Activated T-cell treated with anti-CD3 and anti-CD28 coated beads for 1 hour (primary cell): ENCODE results near the gene PM20D2.
A peak's percentile ranks its signal among the peaks of the same experiment; 100 is the strongest.
"Not testable (repeated sequence)": the region's sequence is repeated elsewhere in the genome, so short reads cannot be mapped to it uniquely, and the experiment has no call there.

Experiments used
- DNase-seq: peaks from one replicate; pipeline ENCODE4 v3.0.0-alpha.2; 2020; ENCODE audit warnings: low read depth

The PM20D2 gene

DNA sequence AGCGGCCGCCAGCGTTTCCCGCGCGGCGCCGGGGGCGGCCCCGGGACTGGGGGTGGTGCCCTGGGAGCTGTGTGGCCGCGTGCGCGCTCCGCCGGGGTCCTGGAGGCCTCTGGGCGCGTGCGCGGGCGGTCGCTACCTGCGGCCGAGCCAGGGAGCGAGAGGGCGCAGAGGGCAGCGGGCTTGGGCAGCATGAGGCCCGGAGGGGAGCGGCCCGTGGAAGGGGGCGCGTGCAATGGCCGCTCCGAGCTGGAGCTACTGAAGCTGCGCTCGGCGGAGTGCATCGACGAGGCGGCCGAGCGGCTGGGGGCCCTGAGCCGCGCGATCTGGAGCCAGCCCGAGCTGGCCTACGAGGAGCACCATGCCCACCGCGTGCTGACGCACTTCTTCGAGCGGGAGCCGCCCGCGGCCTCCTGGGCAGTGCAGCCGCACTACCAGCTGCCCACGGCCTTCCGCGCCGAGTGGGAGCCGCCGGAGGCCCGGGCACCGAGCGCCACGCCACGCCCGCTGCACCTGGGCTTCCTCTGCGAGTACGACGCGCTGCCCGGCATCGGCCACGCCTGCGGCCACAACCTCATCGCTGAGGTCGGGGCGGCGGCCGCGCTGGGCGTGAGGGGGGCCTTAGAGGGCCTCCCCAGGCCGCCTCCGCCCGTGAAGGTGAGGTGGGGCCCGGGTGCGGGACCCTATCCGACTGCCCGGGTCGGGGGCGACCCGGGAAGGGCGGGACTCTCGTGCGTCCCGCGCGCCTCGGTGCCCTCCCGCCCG lies at the start of gene PM20D2:
Gene PM20D2, plus strand, starts transcription at position 100 of the 762 bp plus-strand sequence. Its CDS starts 90 bp downstream, at position 190.
- peak; percentile 50 for DNase-seq

DNA sequence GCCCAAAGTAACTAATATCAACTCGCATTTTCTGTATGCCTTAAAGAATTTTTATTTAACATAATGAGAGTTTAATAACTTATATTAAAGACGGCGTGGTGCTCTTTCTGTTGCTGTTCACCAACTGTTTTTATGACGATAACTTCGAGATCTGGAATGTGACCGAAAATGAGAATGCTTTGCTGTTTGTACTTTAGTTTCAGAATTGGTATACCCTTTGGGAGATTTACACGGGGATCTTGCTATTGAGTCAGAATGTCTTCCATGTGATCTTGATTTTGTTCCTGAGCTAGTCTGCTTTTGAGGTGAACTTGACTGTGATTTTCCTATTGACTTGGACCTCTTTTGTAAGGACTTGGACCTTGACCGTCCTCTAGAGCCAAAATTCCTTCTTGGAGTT lies 47.4 kb upstream of the PM20D2 start:
- no peak for DNase-seq

GRCh38 chr6:89100114-89100513 lies 45.7 kb upstream of the PM20D2 start:
- DNase-seq = no peak

DNA sequence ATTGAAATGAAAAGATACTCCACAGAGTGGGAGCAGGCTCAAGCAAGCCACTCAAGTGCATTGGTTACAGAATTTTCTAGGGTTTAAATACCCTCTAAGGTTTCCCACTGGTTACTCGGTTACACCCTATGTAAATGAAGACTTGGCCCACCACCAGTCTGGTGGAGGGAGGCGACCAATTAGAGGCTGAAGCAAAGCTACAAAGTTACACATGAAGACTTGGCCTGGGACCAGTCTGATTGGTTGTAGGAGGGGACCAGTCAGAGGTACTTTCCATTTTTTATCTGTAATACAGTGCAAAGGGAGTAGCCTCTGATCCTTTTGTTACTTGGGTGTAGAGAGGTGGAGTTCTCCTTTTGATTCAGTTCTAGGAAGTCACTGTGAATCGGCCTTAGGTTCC lies 35.6 kb upstream of the PM20D2 start:
- DNase-seq = no peak

DNA sequence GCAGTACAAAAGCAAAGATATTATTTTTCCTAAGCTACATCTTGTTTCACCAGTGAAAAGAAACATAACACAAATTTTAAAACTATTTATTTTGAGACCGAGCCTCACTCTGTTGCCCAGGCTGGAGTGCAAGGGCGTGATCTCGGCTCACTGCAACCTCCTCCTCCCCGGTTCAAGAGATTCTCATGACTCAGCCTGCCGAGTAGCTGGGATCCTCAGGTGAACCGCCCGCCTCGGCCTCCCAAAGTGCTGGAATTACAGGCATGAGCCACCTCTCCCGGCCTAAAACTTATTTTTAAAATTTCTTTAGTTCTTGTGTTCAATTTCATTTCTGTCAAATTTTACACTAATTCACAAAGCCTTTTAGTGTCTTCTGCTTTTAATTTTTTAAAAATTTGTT lies 33.9 kb upstream of the PM20D2 start:
- DNase-seq = no peak

GRCh38 chr6:89116702-89117101 lies 29.2 kb upstream of the PM20D2 start:
- DNase-seq = no peak

GRCh38 chr6:89117211-89118108 lies 28.4 kb upstream of the PM20D2 start, which contains the start of gene SRSF12:
SRSF12 (minus strand) TSS chr6:89118071; CDS start chr6:89117887, 184 bp downstream.
- DNase-seq = peak; percentile 11

- no peak for DNase-seq
Measured at GRCh38 chr6:89118931-89119330, 26.9 kb upstream of the PM20D2 start.

DNA sequence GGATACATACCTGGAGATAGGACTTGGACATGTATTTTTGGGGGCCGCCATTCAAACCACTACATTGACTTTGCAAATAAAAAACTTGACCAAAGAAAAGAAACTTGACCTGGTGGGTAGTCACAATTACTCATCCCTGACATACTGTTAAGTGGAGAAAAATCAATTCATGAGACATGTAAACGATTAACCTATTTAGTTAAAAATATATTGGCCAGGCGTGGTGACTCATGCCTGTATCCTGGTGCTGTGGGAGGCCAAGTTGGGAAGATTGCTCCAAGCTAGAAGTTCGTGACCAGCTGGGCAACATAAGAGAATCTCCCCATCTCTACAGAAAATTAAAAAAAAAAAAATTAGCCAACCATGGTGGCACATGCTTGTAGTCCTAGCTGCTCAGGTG lies 25.5 kb upstream of the PM20D2 start:
- no peak for DNase-seq

DNA sequence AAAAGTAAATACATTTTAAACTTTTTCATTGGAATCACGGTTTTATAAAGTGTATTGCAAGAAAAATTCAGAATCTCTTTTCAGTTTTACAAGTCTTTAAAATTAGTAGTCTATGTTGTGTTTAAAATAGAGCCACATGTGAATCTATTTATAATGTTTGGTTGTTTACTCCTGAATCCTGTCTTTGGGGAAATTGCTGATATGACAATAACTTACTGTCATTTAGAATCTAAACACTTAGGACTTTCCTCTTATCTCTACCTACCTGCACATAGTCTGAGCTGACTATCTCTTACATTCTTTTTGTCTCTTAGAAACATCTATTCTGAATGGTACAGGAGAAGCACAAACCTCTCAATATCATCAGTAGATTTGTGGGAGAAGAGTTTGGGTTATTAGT lies 23.9 kb upstream of the PM20D2 start:
- DNase-seq = no peak

DNA sequence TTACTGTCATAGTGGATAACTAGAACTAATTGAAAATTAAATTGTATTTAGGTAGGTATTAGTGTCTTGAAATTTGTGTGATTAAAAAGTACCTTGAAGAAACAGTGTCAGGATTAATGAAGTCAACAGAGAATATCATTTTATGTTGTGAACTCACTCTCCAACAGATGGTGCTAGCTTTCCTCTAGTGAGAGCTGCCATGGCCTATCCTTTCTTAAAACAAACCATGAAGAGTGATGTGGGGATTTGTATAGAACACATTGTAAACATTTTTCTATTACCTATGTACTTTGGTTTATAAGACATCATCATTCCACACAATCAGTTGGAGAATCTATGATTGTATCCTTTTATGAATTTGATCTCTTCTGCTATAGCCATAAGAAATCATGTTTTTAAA lies 23.2 kb upstream of the PM20D2 start:
- DNase-seq = no peak

- DNase-seq = not testable (repeated sequence)
Measured at GRCh38 chr6:89128256-89128671, 17.6 kb upstream of the PM20D2 start.

- DNase-seq = no peak
Measured at GRCh38 chr6:89131599-89131998, 14.3 kb upstream of the PM20D2 start.

- DNase-seq = no peak
Measured at GRCh38 chr6:89132057-89132456, 13.8 kb upstream of the PM20D2 start.

DNA sequence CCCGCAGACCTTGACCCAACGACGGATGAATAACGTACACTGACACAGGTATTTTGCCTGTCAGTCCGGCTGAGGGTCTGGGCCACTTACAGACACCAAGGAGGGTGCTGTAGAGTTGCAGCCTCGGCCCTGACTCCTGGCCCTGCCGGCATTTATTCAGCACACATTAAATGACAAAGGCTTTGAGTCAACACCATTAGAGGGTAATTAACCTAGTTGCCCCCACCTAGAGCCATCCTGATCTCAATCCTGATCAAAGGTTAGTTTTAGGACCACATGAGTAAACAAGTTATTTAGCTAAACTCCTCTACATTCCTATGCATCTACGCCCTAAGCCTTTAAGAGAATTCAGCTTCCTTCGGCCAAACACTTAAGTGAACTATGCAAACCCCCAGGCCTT lies 11.9 kb upstream of the PM20D2 start:
- DNase-seq = no peak

DNA sequence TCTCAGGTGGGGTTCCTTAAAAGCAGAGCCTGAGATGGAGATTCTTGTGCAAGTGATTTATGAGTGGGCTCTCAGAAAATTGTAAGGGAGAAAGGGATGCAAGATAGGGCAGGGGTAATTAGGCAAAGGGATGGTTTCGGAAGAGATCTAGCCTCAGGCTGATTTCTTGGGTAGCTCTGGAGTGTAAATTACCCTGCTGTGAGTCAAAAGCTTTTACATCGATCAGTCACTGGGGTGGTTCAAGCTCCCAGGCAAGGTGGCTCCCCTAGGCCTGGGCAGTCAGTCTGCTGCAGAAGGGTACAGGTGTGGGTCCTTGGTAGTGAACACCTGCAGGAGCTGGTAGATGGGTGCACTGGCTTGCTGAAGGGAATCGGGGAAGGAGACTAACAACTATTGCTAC lies 11.1 kb upstream of the PM20D2 start:
- DNase-seq = no peak

DNA sequence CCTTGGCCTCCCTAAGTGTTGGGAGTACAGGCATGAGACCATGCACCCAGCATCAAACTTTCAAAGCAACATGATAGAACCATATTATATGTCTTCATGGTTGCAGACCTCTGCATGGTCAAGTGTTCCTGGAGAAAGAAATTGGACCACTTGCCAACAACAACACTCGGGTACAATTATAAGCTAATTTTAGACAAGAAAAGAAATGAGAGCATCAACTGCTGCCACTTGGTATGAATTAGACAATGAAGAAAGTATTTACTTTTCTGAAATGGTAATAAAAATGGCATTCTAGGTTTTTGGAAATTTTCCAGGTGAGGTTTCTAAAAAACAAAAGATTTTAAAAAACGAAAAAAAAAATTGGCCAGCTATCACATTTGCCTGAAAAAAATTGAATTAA lies 7.7 kb upstream of the PM20D2 start:
- DNase-seq = no peak

GRCh38 chr6:89139509-89140346 lies 6.1 kb upstream of the PM20D2 start:
- DNase-seq = no peak

DNA sequence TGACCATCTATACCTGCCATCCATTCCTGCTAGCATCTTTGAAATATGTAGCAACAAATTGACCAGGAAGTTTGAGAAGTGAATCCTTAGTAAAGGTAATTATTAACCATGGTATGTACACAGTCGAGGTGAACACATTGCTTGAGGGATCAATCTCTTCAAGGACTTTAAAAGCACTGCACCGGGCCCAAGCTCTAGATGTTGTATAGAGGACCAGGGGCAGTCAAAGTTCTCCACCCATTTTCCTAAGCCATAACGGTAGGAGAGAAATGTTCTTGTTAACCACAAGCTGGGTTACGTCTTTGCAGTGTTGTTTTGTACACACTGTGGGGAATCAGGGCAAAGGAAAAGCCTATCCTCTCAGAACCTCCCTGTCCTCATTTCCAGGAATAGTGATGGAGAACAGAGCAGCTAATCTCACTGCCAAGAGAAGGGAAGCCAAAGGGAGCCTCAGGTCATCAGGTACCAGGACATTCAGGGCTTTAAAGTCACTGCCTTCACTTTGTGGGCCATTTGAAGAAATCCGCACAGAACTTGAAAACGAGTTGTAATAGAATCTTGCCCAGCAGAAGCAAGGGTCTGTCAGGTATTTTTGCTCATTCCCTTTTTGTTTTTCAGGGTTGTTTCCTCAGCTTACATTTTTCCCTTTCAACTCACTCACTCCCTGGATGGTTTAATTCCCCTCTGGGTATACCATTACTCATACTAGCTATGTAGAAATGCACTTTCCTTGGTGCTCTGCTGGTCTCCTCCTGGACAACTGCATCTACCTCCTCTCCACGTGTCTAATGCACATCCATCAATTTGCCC lies 5.3 kb upstream of the PM20D2 start:
- DNase-seq = no peak

- no peak for DNase-seq
Measured at GRCh38 chr6:89144354-89144906, 1.4 kb upstream of the PM20D2 start.
